ENCODE data around the gene RPS15. TPM values are rescaled to one million over a fixed set of nuclear protein-coding genes. Genes with fewer than 3 reads are reported as not detected.

Gene RPS15
- total and polyA plus RNA-seq, 2 of the 13 experiments (the other 11 are each of a cell fraction or from before 2014, with no cell fraction given) = 695 to 1,411 TPM

DNA sequence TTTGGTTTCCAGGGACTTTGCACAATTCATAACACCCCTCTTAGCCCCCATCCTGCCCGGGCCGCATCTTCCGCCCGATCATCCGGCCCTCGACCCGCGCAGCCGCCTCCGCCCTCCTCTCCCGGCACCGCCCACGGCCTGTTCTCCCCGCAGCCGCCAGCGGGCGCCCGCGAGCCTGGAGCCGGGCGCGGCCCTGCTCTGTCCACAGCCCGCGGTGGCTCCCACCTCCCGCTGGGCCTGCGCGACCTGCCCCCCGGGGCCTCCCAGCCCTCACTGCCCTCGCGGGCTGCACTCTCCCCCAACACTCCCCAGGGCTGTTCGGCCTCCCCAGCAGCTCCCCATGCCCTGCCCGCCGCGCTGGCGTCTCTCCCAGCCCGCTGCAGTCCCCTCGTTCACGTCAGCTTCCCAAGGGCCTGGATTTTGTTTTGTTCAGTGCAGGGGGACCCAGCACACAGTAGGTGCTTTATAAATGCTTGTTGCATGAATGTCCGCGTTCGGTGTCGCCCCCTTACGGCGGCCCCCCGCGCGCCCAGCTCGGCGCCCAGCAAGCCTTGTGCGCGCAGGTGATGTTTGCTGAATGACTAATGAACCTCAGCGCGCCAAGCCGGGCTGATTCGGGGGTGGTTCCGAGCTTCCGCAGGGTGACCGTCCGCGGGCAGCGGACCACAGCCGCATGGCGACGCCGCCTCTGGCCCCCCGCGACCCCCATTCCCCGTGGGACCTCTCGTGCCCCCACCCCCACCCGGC lies 7.2 kb downstream of the RPS15 start (continued):
- TF ChIP-seq ZNF619 (CRISPR knock-in tag; IDR thresholded peaks at IDR 0.05) (no peak; the same call in 1 of the 2 replicates), ZFYVE20 (CRISPR knock-in tag; IDR thresholded peaks at IDR 0.05; ENCODE audit: borderline replicate concordance, low read depth) (no peak), ZNF7 (CRISPR knock-in tag; IDR thresholded peaks at IDR 0.05) (no peak), THYN1 (CRISPR knock-in tag; IDR thresholded peaks at IDR 0.05; ENCODE audit: borderline replicate concordance, low read depth) (no peak), ETV6 (CRISPR knock-in tag; conservative IDR thresholded peaks at IDR 0.05) (no peak; the same call in 1 of the 2 replicates), MTF2 (CRISPR knock-in tag; IDR thresholded peaks at IDR 0.05; ENCODE audit: borderline replicate concordance) (peak; percentile 74), ZNF280D (CRISPR knock-in tag; IDR thresholded peaks at IDR 0.05) (no peak), YY1 (IDR thresholded peaks at IDR 0.05; ENCODE audit: insufficient read depth, insufficient replicate concordance, low read depth, low read length) (peak; percentile 54), TBL1XR1 (IDR thresholded peaks at IDR 0.05; ENCODE audit: borderline replicate concordance, low read length, partially characterized antibody) (no peak), SIN3A (IDR thresholded peaks at IDR 0.05; ENCODE audit: borderline replicate concordance, low read depth, low read length) (peak; percentile 7; the same call in 1 of the 2 replicates), TBX2 (CRISPR knock-in tag; IDR thresholded peaks at IDR 0.05; ENCODE audit: borderline replicate concordance) (peak; percentile 57; the same call in 1 of the 2 replicates)
- TF ChIP-seq, protein P1, sequence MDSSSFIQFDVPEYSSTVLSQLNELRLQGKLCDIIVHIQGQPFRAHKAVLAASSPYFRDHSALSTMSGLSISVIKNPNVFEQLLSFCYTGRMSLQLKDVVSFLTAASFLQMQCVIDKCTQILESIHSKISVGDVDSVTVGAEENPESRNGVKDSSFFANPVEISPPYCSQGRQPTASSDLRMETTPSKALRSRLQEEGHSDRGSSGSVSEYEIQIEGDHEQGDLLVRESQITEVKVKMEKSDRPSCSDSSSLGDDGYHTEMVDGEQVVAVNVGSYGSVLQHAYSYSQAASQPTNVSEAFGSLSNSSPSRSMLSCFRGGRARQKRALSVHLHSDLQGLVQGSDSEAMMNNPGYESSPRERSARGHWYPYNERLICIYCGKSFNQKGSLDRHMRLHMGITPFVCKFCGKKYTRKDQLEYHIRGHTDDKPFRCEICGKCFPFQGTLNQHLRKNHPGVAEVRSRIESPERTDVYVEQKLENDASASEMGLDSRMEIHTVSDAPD (CRISPR knock-in tag; IDR thresholded peaks at IDR 0.05) = no peak
- TF ChIP-seq, protein P2, sequence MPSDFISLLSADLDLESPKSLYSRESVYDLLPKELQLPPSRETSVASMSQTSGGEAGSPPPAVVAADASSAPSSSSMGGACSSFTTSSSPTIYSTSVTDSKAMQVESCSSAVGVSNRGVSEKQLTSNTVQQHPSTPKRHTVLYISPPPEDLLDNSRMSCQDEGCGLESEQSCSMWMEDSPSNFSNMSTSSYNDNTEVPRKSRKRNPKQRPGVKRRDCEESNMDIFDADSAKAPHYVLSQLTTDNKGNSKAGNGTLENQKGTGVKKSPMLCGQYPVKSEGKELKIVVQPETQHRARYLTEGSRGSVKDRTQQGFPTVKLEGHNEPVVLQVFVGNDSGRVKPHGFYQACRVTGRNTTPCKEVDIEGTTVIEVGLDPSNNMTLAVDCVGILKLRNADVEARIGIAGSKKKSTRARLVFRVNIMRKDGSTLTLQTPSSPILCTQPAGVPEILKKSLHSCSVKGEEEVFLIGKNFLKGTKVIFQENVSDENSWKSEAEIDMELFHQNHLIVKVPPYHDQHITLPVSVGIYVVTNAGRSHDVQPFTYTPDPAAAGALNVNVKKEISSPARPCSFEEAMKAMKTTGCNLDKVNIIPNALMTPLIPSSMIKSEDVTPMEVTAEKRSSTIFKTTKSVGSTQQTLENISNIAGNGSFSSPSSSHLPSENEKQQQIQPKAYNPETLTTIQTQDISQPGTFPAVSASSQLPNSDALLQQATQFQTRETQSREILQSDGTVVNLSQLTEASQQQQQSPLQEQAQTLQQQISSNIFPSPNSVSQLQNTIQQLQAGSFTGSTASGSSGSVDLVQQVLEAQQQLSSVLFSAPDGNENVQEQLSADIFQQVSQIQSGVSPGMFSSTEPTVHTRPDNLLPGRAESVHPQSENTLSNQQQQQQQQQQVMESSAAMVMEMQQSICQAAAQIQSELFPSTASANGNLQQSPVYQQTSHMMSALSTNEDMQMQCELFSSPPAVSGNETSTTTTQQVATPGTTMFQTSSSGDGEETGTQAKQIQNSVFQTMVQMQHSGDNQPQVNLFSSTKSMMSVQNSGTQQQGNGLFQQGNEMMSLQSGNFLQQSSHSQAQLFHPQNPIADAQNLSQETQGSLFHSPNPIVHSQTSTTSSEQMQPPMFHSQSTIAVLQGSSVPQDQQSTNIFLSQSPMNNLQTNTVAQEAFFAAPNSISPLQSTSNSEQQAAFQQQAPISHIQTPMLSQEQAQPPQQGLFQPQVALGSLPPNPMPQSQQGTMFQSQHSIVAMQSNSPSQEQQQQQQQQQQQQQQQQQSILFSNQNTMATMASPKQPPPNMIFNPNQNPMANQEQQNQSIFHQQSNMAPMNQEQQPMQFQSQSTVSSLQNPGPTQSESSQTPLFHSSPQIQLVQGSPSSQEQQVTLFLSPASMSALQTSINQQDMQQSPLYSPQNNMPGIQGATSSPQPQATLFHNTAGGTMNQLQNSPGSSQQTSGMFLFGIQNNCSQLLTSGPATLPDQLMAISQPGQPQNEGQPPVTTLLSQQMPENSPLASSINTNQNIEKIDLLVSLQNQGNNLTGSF (CRISPR knock-in tag; IDR thresholded peaks at IDR 0.05) = 0 out of 2 replicates have a peak, but pooled peaks have one; percentile 26
